Measurements from ENCODE around the gene MAPK8IP1.
"Not testable (repeated sequence)": the region's sequence is repeated elsewhere in the genome, so short reads cannot be mapped to it uniquely, and the experiment has no call there.

The MAPK8IP1 gene

GRCh38 chr11:45894555-45895247, 9.2 kb downstream of the MAPK8IP1 start:
- Mint-ChIP-seq H3K27me3 (peaks cover 18% of the 10 kb centered on the region), H3K27ac (no peak overlapping the region), H3K9me3 (no peaks in the 10 kb centered on the region), H3K4me1 (peaks cover 3% of the 10 kb centered on the region), H3K4me3 (no peak overlapping the region), H3K36me3 (ENCODE audit: low read depth) (no peaks in the 10 kb centered on the region)
- DNase-seq (no peak), ATAC-seq (no peak)

- Mint-ChIP-seq H3K4me1 (peaks cover 3% of the 10 kb centered on the region), H3K27me3 (peaks cover 21% of the 10 kb centered on the region), H3K4me3 (no peak overlapping the region), H3K9me3 (no peaks in the 10 kb centered on the region), H3K27ac (no peak overlapping the region), H3K36me3 (ENCODE audit: low read depth) (no peaks in the 10 kb centered on the region)
- ATAC-seq, result no peak
- no peak for DNase-seq
Observed at GRCh38 chr11:45895553-45896259, 10.3 kb downstream of the MAPK8IP1 start.

DNA sequence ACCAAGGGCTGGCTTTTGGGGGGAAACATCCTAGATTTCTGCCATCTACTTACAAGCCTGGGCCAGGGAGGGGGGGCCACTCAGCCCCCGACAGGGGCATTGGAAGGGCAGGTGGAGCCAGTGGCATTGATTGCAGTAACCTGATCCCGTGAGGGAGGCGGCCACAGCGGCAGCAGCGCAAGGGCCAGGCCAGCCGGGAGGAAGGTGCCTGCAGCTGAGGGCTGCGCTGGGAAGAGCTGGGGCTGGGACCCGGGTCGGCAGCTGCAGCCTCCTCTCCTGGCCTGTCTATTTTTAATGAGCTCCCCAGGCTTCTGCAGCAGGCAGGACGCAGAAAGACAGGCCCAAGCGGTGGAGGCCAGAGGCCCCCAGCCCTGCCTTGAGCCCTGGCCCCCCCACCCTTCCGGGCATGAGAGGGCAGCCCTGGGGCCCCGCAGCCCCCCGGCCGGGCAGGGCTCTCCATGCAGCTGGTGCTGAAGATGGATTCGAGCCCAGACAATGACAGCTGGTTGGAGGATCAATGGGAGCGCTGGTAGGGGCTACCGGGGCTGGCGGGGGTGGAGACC, 11.1 kb downstream of the MAPK8IP1 start:
- no peak for DNase-seq
- peaks cover 3% of the 10 kb centered on the region for H3K4me1 Mint-ChIP-seq
- H3K27ac Mint-ChIP-seq, result no peak overlapping the region
- H3K27me3 Mint-ChIP-seq, result peaks cover 25% of the 10 kb centered on the region
- H3K9me3 Mint-ChIP-seq, result no peaks in the 10 kb centered on the region
- no peaks in the 10 kb centered on the region for H3K36me3 Mint-ChIP-seq (ENCODE audit: low read depth)
- ATAC-seq, result no peak
- H3K4me3 Mint-ChIP-seq, result no peak overlapping the region

- H3K4me3 Mint-ChIP-seq, result no peak overlapping the region
- H3K27me3 Mint-ChIP-seq, result peaks cover 25% of the 10 kb centered on the region
- H3K9me3 Mint-ChIP-seq, result no peaks in the 10 kb centered on the region
Observed at GRCh38 chr11:45897556-45897955, 12.1 kb downstream of the MAPK8IP1 start.

GRCh38 chr11:45899086-45899447, 13.6 kb downstream of the MAPK8IP1 start:
- peaks cover 3% of the 10 kb centered on the region for H3K4me1 Mint-ChIP-seq
- ATAC-seq, result no peak
- H3K36me3 Mint-ChIP-seq (ENCODE audit: low read depth), result no peaks in the 10 kb centered on the region
- peaks cover 25% of the 10 kb centered on the region for H3K27me3 Mint-ChIP-seq
- no peak for DNase-seq
- no peaks in the 10 kb centered on the region for H3K9me3 Mint-ChIP-seq
- H3K27ac Mint-ChIP-seq, result no peak overlapping the region
- peak overlapping the region; percentile 34 for H3K4me3 Mint-ChIP-seq

More at GRCh38 chr11:45897556-45897955, 12.1 kb downstream of the MAPK8IP1 start:
- ATAC-seq (no peak), DNase-seq (no peak)
- no peak overlapping the region for H3K27ac Mint-ChIP-seq
- H3K4me1 Mint-ChIP-seq, result peaks cover 3% of the 10 kb centered on the region
- H3K36me3 Mint-ChIP-seq (ENCODE audit: low read depth), result no peaks in the 10 kb centered on the region

- Mint-ChIP-seq H3K4me3 (peak overlapping the region; percentile 34), H3K27ac (no peak overlapping the region), H3K27me3 (peaks cover 25% of the 10 kb centered on the region), H3K4me1 (peaks cover 3% of the 10 kb centered on the region), H3K9me3 (no peaks in the 10 kb centered on the region), H3K36me3 (ENCODE audit: low read depth) (no peaks in the 10 kb centered on the region)
- DNase-seq, result peak; percentile 79
- ATAC-seq, result peak; percentile 83
Observed at GRCh38 chr11:45899448-45900174, 14.2 kb downstream of the MAPK8IP1 start.

DNA sequence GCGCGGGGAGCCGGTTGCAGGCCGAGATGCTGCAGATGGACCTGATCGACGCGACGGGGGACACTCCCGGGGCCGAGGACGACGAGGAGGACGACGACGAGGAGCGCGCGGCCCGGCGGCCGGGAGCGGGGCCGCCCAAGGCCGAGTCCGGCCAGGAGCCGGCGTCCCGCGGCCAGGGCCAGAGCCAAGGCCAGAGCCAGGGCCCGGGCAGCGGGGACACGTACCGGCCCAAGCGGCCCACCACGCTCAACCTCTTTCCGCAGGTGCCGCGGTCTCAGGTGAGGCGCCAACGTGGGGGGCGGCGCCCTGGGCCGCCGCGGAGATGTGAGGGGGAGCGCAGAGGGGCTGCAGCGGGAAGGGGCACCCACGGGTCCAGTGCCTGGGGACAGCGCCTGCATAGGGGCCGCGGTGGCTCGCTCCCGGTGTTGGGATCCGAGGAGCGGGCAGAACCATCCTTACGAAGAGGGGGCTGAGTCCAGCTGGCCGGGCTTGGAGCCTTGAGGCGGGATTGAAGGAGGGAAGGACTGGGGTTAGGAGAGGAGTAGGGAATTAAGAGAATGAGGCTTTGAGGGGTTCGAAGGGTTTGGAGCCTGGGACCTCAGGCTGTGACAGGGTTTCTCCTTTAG, 14.8 kb downstream of the MAPK8IP1 start:
- DNase-seq; ATAC-seq; H3K4me1 Mint-ChIP-seq; H3K27ac Mint-ChIP-seq; H3K9me3 Mint-ChIP-seq; H3K36me3 Mint-ChIP-seq (ENCODE audit: low read depth): not testable (repeated sequence)
- H3K27me3 Mint-ChIP-seq, result peaks cover 18% of the 10 kb centered on the region
- H3K4me3 Mint-ChIP-seq, result peak overlapping the region; percentile 43

DNA sequence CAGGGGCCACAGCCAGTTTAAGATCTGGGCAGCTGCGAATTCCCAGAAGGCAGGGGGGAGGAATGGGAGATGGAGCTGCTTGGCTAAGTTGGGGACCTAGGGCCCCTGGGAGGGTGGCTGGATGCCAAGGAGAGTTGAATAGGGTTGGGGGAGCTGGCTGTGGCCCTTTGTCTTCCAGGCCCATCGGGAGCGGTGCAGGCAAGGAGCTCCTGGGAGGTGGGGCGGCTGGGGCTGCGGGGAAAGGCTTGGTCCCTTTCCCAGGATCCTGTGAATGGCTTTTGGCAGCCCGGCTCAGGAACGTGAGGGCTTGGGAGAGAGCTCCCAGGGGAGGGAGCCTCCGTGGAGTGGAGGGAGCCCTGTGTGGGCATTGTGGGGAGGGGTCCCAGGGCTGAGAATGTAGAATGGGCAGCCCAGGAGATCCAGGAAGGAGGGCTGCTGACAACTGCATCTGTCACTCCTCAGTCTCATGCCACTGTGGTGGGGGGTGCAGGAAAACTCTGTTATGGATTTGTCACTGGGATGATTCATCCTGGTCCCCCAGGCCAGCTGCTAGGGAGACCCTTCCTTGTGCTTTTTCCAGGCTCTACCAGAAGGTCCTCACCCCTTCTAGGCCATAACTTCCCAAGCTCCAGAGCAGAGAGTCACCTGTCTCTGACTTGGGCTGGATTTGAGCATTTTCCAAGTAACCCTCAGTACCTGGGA, 15.6 kb downstream of the MAPK8IP1 start:
- Mint-ChIP-seq H3K27ac (no peak overlapping the region), H3K36me3 (ENCODE audit: low read depth) (no peaks in the 10 kb centered on the region), H3K4me1 (peaks cover 5% of the 10 kb centered on the region), H3K4me3 (peak overlapping the region; percentile 43), H3K27me3 (peaks cover 15% of the 10 kb centered on the region), H3K9me3 (no peaks in the 10 kb centered on the region)
- DNase-seq, result no peak
- ATAC-seq, result no peak

DNA sequence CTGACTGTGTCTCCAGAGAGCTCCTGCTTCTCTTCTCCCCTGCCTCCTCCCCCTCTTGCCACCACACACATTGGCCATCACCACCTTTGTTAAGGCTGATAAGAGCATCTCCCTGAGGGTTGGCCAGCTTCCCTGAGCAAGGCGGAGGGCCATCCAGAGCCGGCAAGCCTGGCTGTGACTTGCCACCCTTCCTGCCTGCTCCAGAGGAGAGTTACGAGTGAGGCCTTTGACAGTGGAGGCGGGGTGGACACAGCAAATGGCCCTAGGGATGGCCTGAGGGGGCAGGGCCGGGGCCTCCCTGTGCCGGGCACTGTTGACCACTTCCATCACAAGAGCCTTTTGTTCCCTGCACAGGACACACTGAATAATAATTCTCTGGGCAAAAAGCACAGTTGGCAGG, 16.2 kb downstream of the MAPK8IP1 start:
- DNase-seq (no peak), ATAC-seq (no peak)
- Mint-ChIP-seq H3K4me3 (no peak overlapping the region), H3K4me1 (peaks cover 10% of the 10 kb centered on the region), H3K27me3 (peaks cover 14% of the 10 kb centered on the region), H3K27ac (no peak overlapping the region), H3K36me3 (ENCODE audit: low read depth) (no peaks in the 10 kb centered on the region), H3K9me3 (no peaks in the 10 kb centered on the region)

GRCh38 chr11:45902452-45903380, 17.3 kb downstream of the MAPK8IP1 start:
- H3K9me3 Mint-ChIP-seq, result no peaks in the 10 kb centered on the region
- peaks cover 14% of the 10 kb centered on the region for H3K27me3 Mint-ChIP-seq
- H3K4me1 Mint-ChIP-seq, result peaks cover 10% of the 10 kb centered on the region
- ATAC-seq, result no peak
- no peak overlapping the region for H3K27ac Mint-ChIP-seq
- no peak overlapping the region for H3K4me3 Mint-ChIP-seq
- H3K36me3 Mint-ChIP-seq (ENCODE audit: low read depth), result no peaks in the 10 kb centered on the region
- DNase-seq, result no peak

- no peak for DNase-seq
- Mint-ChIP-seq H3K27me3 (peaks cover 7% of the 10 kb centered on the region), H3K4me3 (no peak overlapping the region), H3K36me3 (ENCODE audit: low read depth) (no peaks in the 10 kb centered on the region), H3K4me1 (peaks cover 7% of the 10 kb centered on the region), H3K27ac (no peak overlapping the region), H3K9me3 (no peaks in the 10 kb centered on the region)
- no peak for ATAC-seq
Observed at GRCh38 chr11:45904309-45904915, 19.0 kb downstream of the MAPK8IP1 start.

- Mint-ChIP-seq H3K4me1 (peaks cover 7% of the 10 kb centered on the region), H3K9me3 (no peaks in the 10 kb centered on the region), H3K27me3 (peaks cover 7% of the 10 kb centered on the region), H3K27ac (no peak overlapping the region), H3K4me3 (no peak overlapping the region), H3K36me3 (ENCODE audit: low read depth) (no peaks in the 10 kb centered on the region)
- no peak for DNase-seq
- no peak for ATAC-seq
Observed at GRCh38 chr11:45905095-45905494, 19.6 kb downstream of the MAPK8IP1 start.

DNA sequence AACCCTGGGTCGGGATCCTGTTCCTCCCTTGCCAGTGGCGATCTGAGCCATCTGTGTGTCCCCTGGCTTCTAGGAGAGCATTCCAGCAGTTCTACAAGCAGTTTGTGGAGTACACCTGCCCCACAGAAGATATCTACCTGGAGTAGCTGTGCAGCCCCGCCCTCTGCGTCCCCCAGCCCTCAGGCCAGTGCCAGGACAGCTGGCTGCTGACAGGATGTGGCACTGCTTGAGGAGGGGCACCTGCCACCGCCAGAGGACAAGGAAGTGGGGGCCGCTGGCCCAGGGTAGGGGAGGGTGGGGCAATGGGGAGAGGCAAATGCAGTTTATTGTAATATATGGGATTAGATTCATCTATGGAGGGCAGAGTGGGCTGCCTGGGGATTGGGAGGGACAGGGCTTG, 20.1 kb downstream of the MAPK8IP1 start:
- not testable (repeated sequence) for H3K27ac Mint-ChIP-seq; DNase-seq; H3K27me3 Mint-ChIP-seq; H3K4me1 Mint-ChIP-seq; H3K36me3 Mint-ChIP-seq (ENCODE audit: low read depth); ATAC-seq; H3K9me3 Mint-ChIP-seq; H3K4me3 Mint-ChIP-seq
